Chondrocyte (in vitro differentiated cells): ENCODE measurements around the gene LMAN1. TPM values are rescaled to one million over a fixed set of nuclear protein-coding genes. Genes with fewer than 3 reads are reported as not detected.

Experiments
- DNase-seq: peaks from one replicate; pipeline ENCODE4 v3.0.0; 2021; ENCODE audit warnings: mixed read lengths, low spot score
- H3K27ac Mint-ChIP-seq: one replicate; pipeline ENCODE4 v1.8.0; 2021; ENCODE audit warnings: mild to moderate bottlenecking, moderate library complexity, mixed read lengths; ENCODE audit not compliant: unreplicated experiment
- H3K27me3 Mint-ChIP-seq: 2 replicates; pipeline ENCODE4 v1.8.0; 2021; ENCODE audit warnings: low read depth, mixed read lengths
- H3K36me3 Mint-ChIP-seq: 2 replicates; pipeline ENCODE4 v1.8.0; 2021; ENCODE audit warnings: low read depth, mixed read lengths
- H3K4me1 Mint-ChIP-seq: 2 replicates; pipeline ENCODE4 v1.8.0; 2021; ENCODE audit warnings: low read depth, mild to moderate bottlenecking, mixed read lengths
- H3K4me3 Mint-ChIP-seq: one replicate; pipeline ENCODE4 v1.8.0; 2021; ENCODE audit warnings: mild to moderate bottlenecking, moderate library complexity, mixed read lengths; ENCODE audit not compliant: unreplicated experiment
- H3K9me3 Mint-ChIP-seq: 2 replicates; pipeline ENCODE4 v1.8.0; 2021; ENCODE audit warnings: low read depth, mixed read lengths
- total RNA-seq: library from RNA; stranded (reverse); gene quantifications from 3 replicates; pipeline ENCODE4 v1.2.1, GENCODE V29; 2021
- TF ChIP-seq, protein P1 (sequence below): fragments of 200-600 bp; sonication (generic); IDR thresholded peaks from 2 replicates; pipeline ENCODE4 v1.5.0; 2021; ENCODE audit warnings: antibody characterized with exemption, mild to moderate bottlenecking, moderate library complexity

The LMAN1 gene
- total RNA-seq, 1 donor from 2014 or later, result 108 TPM

- Mint-ChIP-seq H3K4me3 (no peak overlapping the region), H3K4me1 (no peaks in the 10 kb centered on the region), H3K9me3 (no peaks in the 10 kb centered on the region), H3K36me3 (no peaks in the 10 kb centered on the region), H3K27me3 (peaks cover 29% of the 10 kb centered on the region), H3K27ac (no peak overlapping the region)
- TF ChIP-seq, protein P1, sequence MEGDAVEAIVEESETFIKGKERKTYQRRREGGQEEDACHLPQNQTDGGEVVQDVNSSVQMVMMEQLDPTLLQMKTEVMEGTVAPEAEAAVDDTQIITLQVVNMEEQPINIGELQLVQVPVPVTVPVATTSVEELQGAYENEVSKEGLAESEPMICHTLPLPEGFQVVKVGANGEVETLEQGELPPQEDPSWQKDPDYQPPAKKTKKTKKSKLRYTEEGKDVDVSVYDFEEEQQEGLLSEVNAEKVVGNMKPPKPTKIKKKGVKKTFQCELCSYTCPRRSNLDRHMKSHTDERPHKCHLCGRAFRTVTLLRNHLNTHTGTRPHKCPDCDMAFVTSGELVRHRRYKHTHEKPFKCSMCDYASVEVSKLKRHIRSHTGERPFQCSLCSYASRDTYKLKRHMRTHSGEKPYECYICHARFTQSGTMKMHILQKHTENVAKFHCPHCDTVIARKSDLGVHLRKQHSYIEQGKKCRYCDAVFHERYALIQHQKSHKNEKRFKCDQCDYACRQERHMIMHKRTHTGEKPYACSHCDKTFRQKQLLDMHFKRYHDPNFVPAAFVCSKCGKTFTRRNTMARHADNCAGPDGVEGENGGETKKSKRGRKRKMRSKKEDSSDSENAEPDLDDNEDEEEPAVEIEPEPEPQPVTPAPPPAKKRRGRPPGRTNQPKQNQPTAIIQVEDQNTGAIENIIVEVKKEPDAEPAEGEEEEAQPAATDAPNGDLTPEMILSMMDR, result no peak
- no peak for DNase-seq
Measured at GRCh38 chr18:59393381-59393780, 34.3 kb upstream of the LMAN1 start.

- Mint-ChIP-seq H3K4me1 (peaks cover 3% of the 10 kb centered on the region), H3K27ac (no peak overlapping the region), H3K36me3 (no peaks in the 10 kb centered on the region), H3K27me3 (peaks cover 17% of the 10 kb centered on the region), H3K4me3 (no peak overlapping the region), H3K9me3 (no peaks in the 10 kb centered on the region)
- TF ChIP-seq, protein P1, result no peak
- no peak for DNase-seq
Measured at GRCh38 chr18:59388817-59389216, 29.8 kb upstream of the LMAN1 start.

GRCh38 chr18:59387687-59388565 lies 28.9 kb upstream of the LMAN1 start:
- Mint-ChIP-seq H3K27me3 (peaks cover 11% of the 10 kb centered on the region), H3K4me3 (no peak overlapping the region), H3K36me3 (no peaks in the 10 kb centered on the region), H3K4me1 (peaks cover 3% of the 10 kb centered on the region), H3K9me3 (no peaks in the 10 kb centered on the region), H3K27ac (no peak overlapping the region)
- TF ChIP-seq, protein P1, result no peak
- DNase-seq, result no peak

DNA sequence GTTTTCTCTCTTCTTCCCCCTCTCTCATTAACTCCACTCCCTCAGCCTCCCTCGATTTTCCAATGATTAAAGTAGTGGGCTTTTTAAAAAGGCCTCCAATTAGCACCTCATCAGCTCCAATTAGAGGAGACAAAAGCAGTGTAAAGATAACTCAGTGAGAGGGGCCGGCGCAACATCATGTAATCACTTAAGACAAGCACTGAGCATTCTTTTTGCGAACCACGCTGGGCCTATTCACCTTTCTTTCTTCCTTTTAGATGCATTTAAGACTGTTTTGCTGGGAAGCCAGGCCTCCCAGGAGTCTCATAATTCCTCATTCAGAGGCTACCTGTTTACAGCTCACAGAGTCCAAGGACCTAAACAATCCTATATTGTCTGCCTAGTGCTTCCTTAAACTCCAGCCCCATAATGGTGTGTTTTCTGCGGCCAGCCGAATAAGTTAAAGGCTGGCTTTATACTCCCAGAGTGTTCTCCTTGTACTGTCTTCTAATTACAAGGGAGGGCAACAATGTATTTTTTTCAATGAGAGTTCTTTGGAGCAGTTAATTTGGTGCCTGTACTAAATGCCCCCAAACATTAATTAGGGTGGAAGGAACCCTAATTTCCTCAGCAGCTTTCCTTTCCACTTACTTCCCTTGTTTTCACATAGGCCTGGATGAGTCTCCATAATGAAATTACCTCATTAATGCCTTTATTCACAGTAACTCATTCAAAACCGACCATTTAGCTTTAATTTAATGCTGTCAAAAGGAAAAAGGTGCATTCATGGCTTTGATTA lies 28.0 kb upstream of the LMAN1 start:
- Mint-ChIP-seq H3K27ac (no peak overlapping the region), H3K4me1 (peaks cover 3% of the 10 kb centered on the region), H3K27me3 (peaks cover 3% of the 10 kb centered on the region), H3K36me3 (no peaks in the 10 kb centered on the region), H3K9me3 (no peaks in the 10 kb centered on the region), H3K4me3 (no peak overlapping the region)
- no peak for DNase-seq
- TF ChIP-seq, protein P1, result no peak

- Mint-ChIP-seq H3K27me3 (peaks cover 5% of the 10 kb centered on the region), H3K36me3 (no peaks in the 10 kb centered on the region), H3K27ac (no peak overlapping the region), H3K4me1 (peaks cover 3% of the 10 kb centered on the region), H3K4me3 (no peak overlapping the region), H3K9me3 (peaks cover under 1% of the 10 kb centered on the region)
- TF ChIP-seq, protein P1, result no peak
- no peak for DNase-seq
Measured at GRCh38 chr18:59385191-59385590, 26.1 kb upstream of the LMAN1 start.
